Measurements from ENCODE around the gene RPAP2.

GRCh38 chr1:92409946-92410549, 111.2 kb downstream of the RPAP2 start:
- no peak for TF ChIP-seq POLR2AphosphoS5 (IDR thresholded peaks at IDR 0.05; ENCODE audit: low read depth, low read length)
- no peak for TF ChIP-seq CTCF (IDR thresholded peaks at IDR 0.05 in 2 of 3, conservative IDR thresholded peaks at IDR 0.05 in 1 of 3; ENCODE audit: borderline replicate concordance in 1 of 3, insufficient read depth in 1 of 3, low read depth in 2 of 3, low read length in 2 of 3)
